DOHH2 (cell line): ENCODE measurements around the gene CLPX.

ENCODE experiments used
- EZH2phosphoT487 ChIP-seq: fragments of 200-600 bp; sonication (generic); IDR thresholded peaks from 2 replicates; pipeline ENCODE4 v1.6.1; 2017; ENCODE audit warnings: borderline replicate concordance, mild to moderate bottlenecking, antibody characterized with exemption, low read length, moderate library complexity, mixed read lengths
- TF ChIP-seq, protein P1 (sequence below): fragments of 200-600 bp; sonication (generic); IDR thresholded peaks from one replicate; pipeline ENCODE4 v1.5.1; 2014; ENCODE audit warnings: antibody characterized with exemption, mild to moderate bottlenecking, low read depth, low read length; ENCODE audit not compliant: poor library complexity, severe bottlenecking

DNA sequence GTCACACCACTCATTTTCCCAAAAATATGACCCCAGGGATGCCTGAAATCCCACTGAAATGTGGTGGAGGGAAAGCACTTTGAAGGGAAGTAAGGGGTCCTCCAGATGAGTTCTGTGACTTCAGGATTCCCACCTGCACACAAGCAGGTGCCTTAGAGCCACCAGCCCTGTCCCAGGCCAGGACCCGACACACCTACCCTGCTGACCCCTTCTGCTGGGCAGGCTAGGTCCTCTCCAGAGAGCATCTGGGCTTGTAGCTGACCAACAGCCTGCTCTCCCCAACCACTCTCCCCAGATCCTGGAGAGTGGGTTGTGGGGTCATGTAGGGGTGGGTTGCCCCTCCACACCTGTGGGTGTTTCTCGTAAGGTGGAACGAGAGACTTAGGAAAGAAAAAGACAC is 41.1 kb upstream of the CLPX start:
- TF ChIP-seq, protein P1, sequence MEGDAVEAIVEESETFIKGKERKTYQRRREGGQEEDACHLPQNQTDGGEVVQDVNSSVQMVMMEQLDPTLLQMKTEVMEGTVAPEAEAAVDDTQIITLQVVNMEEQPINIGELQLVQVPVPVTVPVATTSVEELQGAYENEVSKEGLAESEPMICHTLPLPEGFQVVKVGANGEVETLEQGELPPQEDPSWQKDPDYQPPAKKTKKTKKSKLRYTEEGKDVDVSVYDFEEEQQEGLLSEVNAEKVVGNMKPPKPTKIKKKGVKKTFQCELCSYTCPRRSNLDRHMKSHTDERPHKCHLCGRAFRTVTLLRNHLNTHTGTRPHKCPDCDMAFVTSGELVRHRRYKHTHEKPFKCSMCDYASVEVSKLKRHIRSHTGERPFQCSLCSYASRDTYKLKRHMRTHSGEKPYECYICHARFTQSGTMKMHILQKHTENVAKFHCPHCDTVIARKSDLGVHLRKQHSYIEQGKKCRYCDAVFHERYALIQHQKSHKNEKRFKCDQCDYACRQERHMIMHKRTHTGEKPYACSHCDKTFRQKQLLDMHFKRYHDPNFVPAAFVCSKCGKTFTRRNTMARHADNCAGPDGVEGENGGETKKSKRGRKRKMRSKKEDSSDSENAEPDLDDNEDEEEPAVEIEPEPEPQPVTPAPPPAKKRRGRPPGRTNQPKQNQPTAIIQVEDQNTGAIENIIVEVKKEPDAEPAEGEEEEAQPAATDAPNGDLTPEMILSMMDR = no peak
- no peak for TF ChIP-seq EZH2phosphoT487
